A673 (cell line): ENCODE data around the gene ALDH3B2. TPM values are rescaled to one million over a fixed set of nuclear protein-coding genes. Genes with fewer than 3 reads are reported as not detected.

ENCODE experiments used
- BruUV-seq: library from RNA; stranded (reverse); fragments of 400-500 nt; replicated peaks from 2 replicates; lab custom pipeline; 2021; lab: Mats Ljungman, UMichigan
- CTCF ChIA-PET: fragments of 300-600 bp; sonication (Branson Sonifier 250); formaldehyde crosslinking; loops from one replicate; lab custom pipeline; 2022; ENCODE audit warnings: antibody characterized with exemption; lab: Charles Lee
- POLR2A ChIA-PET: fragments of 300-600 bp; sonication (Branson Sonifier 250); formaldehyde crosslinking; loops from one replicate; lab custom pipeline; 2022; ENCODE audit warnings: antibody characterized with exemption; ENCODE audit not compliant: low non-redundant PET; lab: Charles Lee
- DNase-seq: peaks from one replicate; pipeline ENCODE4 v3.0.0-alpha.2; 2015; ENCODE audit warnings: low spot score
- H3K27ac ChIP-seq: fragments of 200-600 bp; sonication (generic); 2 replicates; pipeline ENCODE4 v1.5.1; 2016; ENCODE audit warnings: mixed run types, low read depth, mild to moderate bottlenecking, mixed read lengths, antibody characterized with exemption, low read length; ENCODE audit not compliant: poor library complexity, severe bottlenecking
- H3K27me3 ChIP-seq: fragments of 200-600 bp; sonication (generic); replicated peaks from 2 replicates; pipeline ENCODE4 v1.6.1; 2017; ENCODE audit warnings: mixed run types, low read depth, mild to moderate bottlenecking, mixed read lengths, antibody characterized with exemption, low read length; ENCODE audit not compliant: insufficient read depth, poor library complexity
- H3K36me3 ChIP-seq: fragments of 200-600 bp; sonication (generic); 2 replicates; pipeline ENCODE4 v1.6.1; 2016; ENCODE audit warnings: mixed run types, mild to moderate bottlenecking, mixed read lengths, antibody characterized with exemption, low read length; ENCODE audit not compliant: insufficient read depth, poor library complexity, severe bottlenecking
- H3K4me1 ChIP-seq: fragments of 200-600 bp; sonication (generic); 2 replicates; pipeline ENCODE4 v1.6.1; 2017; ENCODE audit warnings: mixed run types, mild to moderate bottlenecking, mixed read lengths, antibody characterized with exemption, low read length; ENCODE audit not compliant: insufficient read depth, poor library complexity, severe bottlenecking
- H3K4me3 ChIP-seq: fragments of 200-600 bp; sonication (generic); 2 replicates; pipeline ENCODE4 v1.5.1; 2016; ENCODE audit warnings: low read depth, mixed run types, mild to moderate bottlenecking, mixed read lengths, low read length; ENCODE audit not compliant: poor library complexity, severe bottlenecking
- H3K9me3 ChIP-seq: fragments of 200-600 bp; sonication (generic); 2 replicates; pipeline ENCODE4 v1.6.1; 2016; ENCODE audit warnings: mixed run types, low read depth, mild to moderate bottlenecking, mixed read lengths, antibody characterized with exemption, low read length; ENCODE audit not compliant: poor library complexity, severe bottlenecking
- CTCF ChIP-seq: fragments of 300-800, 200-600 bp; sonication (generic); conservative IDR thresholded peaks from 2 replicates; pipeline ENCODE4 v1.5.1; 2017; ENCODE audit warnings: low read depth, mild to moderate bottlenecking, antibody characterized with exemption, low read length, moderate library complexity, mixed read lengths
- EZH2 ChIP-seq: fragments of 200-600 bp; sonication (generic); IDR thresholded peaks from 2 replicates; pipeline ENCODE4 v1.6.1; 2017; ENCODE audit warnings: borderline replicate concordance, low read depth, mild to moderate bottlenecking, mixed read lengths, antibody characterized with exemption, low read length; ENCODE audit not compliant: poor library complexity, severe bottlenecking
- intact Hi-C: fragments of 100-400 bp; cut with micrococcal nuclease; formaldehyde crosslinking; loops from one replicate; pipeline ENCODE4 v1.10.0; 2022; ENCODE audit not compliant: unreplicated experiment
- total RNA-seq: library from RNA; stranded (reverse); gene quantifications from 2 replicates; pipeline ENCODE4 v1.2.3, GENCODE V29; 2021

Gene ALDH3B2
- total RNA-seq, 1 experiment from 2014 or later: not detected

GRCh38 chr11:67680696-67681470, 6.5 kb upstream of the ALDH3B2 start:
- H3K27me3 ChIP-seq: peaks cover 17% of the 10 kb centered on the region
- ChIA-PET CTCF (no interaction called here), POLR2A (no interaction called here)
- intact Hi-C loops: no loop called here
- H3K27ac ChIP-seq: no peak overlapping the region
- no peaks in the 10 kb centered on the region for H3K4me1 ChIP-seq
- no peaks in the 10 kb centered on the region for H3K9me3 ChIP-seq
- TF ChIP-seq CTCF (no peak), EZH2 (no peak)
- no peak for DNase-seq
- BruUV-seq: no TSS peak
- H3K36me3 ChIP-seq: no peaks in the 10 kb centered on the region
- H3K4me3 ChIP-seq: no peak overlapping the region

GRCh38 chr11:67675058-67675747, 780 bp upstream of the ALDH3B2 start:
- TF ChIP-seq CTCF: no peak
- TF ChIP-seq EZH2: no peak
- Histone ChIP-seq H3K4me1 (no peaks in the 10 kb centered on the region), H3K36me3 (no peaks in the 10 kb centered on the region), H3K4me3 (no peak overlapping the region), H3K27me3 (peaks cover 35% of the 10 kb centered on the region), H3K27ac (no peak overlapping the region), H3K9me3 (no peaks in the 10 kb centered on the region)
- intact Hi-C loops: no loop called here
- POLR2A ChIA-PET: no interaction called here
- no peak for DNase-seq
- no TSS peak for BruUV-seq
- CTCF ChIA-PET: no interaction called here

GRCh38 chr11:67673902-67674301, 521 bp downstream of the ALDH3B2 start:
- CTCF ChIA-PET: no interaction called here
- H3K4me1 ChIP-seq: no peaks in the 10 kb centered on the region
- BruUV-seq: no TSS peak
- peaks cover 35% of the 10 kb centered on the region for H3K27me3 ChIP-seq
- POLR2A ChIA-PET: no interaction called here
- H3K9me3 ChIP-seq: no peaks in the 10 kb centered on the region
- TF ChIP-seq CTCF (no peak), EZH2 (no peak)
- H3K4me3 ChIP-seq: no peak overlapping the region
- no peaks in the 10 kb centered on the region for H3K36me3 ChIP-seq
- no peak for DNase-seq
- H3K27ac ChIP-seq: no peak overlapping the region
- intact Hi-C loops: no loop called here
